Activated CD8-positive, alpha-beta memory T cell treated with anti-CD3 and anti-CD28 coated beads for 24 hours (primary cell): ENCODE results near the gene INO80E.
"Not testable (repeated sequence)": the region's sequence is repeated elsewhere in the genome, so short reads cannot be mapped to it uniquely, and the experiment has no call there.

ENCODE experiments used
- DNase-seq: peaks from one replicate; pipeline ENCODE4 v3.0.0-alpha.2; 2020

The INO80E gene

GRCh38 chr16:30032083-30032819, 36.2 kb downstream of the INO80E start:
- peak; percentile 84 for DNase-seq

- DNase-seq: no peak
Observed at GRCh38 chr16:30033270-30033669, 37.2 kb downstream of the INO80E start.

- DNase-seq: no peak
Observed at GRCh38 chr16:30040221-30040620, 44.2 kb downstream of the INO80E start.

GRCh38 chr16:30040690-30041089, 44.6 kb downstream of the INO80E start:
- DNase-seq: not testable (repeated sequence)

GRCh38 chr16:30041841-30042240, 45.8 kb downstream of the INO80E start:
- DNase-seq: no peak

GRCh38 chr16:30046178-30046577, 50.1 kb downstream of the INO80E start:
- DNase-seq: no peak

GRCh38 chr16:30046588-30046987, 50.5 kb downstream of the INO80E start:
- DNase-seq: no peak

GRCh38 chr16:30049871-30050270, 53.8 kb downstream of the INO80E start:
- DNase-seq: no peak

- DNase-seq: no peak
Observed at GRCh38 chr16:30051518-30051917, 55.5 kb downstream of the INO80E start.

GRCh38 chr16:30052671-30053372, 56.8 kb downstream of the INO80E start:
- DNase-seq: peak; percentile 97

- DNase-seq: no peak
Observed at GRCh38 chr16:30053376-30054015, 57.5 kb downstream of the INO80E start.

GRCh38 chr16:30054451-30054850, 58.4 kb downstream of the INO80E start:
- DNase-seq: no peak

- peak; percentile 70 for DNase-seq
Observed at GRCh38 chr16:30054959-30055553, 59.0 kb downstream of the INO80E start.
